GM21619 (cell line): Measurements from ENCODE around the gene CEPT1.

Source experiments
- ATAC-seq: cut with Tn5 transposase; IDR thresholded peaks from one replicate; pipeline ENCODE4 v1.9.1; 2021; ENCODE audit not compliant: unreplicated experiment

Gene CEPT1

GRCh38 chr1:111145963-111146768 lies 6.1 kb downstream of the CEPT1 start:
- ATAC-seq, result no peak

GRCh38 chr1:111147948-111148347 lies 7.9 kb downstream of the CEPT1 start:
- ATAC-seq, result no peak

- ATAC-seq, result no peak
Measured at GRCh38 chr1:111148376-111148881, 8.4 kb downstream of the CEPT1 start.

GRCh38 chr1:111151838-111152237 lies 11.8 kb downstream of the CEPT1 start:
- no peak for ATAC-seq

- ATAC-seq, result no peak
Measured at GRCh38 chr1:111154021-111154999, 14.3 kb downstream of the CEPT1 start.

GRCh38 chr1:111157431-111157830 lies 17.4 kb downstream of the CEPT1 start:
- no peak for ATAC-seq

- no peak for ATAC-seq
Measured at GRCh38 chr1:111161843-111162487, 21.9 kb downstream of the CEPT1 start.

- ATAC-seq, result no peak
Measured at GRCh38 chr1:111162488-111162880, 22.5 kb downstream of the CEPT1 start.

GRCh38 chr1:111163363-111163762 lies 23.3 kb downstream of the CEPT1 start:
- no peak for ATAC-seq

GRCh38 chr1:111164151-111164550 lies 24.1 kb downstream of the CEPT1 start:
- ATAC-seq, result no peak

- no peak for ATAC-seq
Measured at GRCh38 chr1:111172463-111172862, 32.4 kb downstream of the CEPT1 start.

GRCh38 chr1:111174070-111174469 lies 34.0 kb downstream of the CEPT1 start:
- ATAC-seq, result no peak

- no peak for ATAC-seq
Measured at GRCh38 chr1:111175349-111175748, 35.3 kb downstream of the CEPT1 start.

GRCh38 chr1:111176678-111177077 lies 36.7 kb downstream of the CEPT1 start:
- ATAC-seq, result peak; percentile 52

- ATAC-seq, result no peak
Measured at GRCh38 chr1:111179968-111180533, 40.0 kb downstream of the CEPT1 start.

- ATAC-seq, result no peak
Measured at GRCh38 chr1:111182052-111182451, 42.0 kb downstream of the CEPT1 start.

- ATAC-seq, result no peak
Measured at GRCh38 chr1:111183308-111184069, 43.5 kb downstream of the CEPT1 start.

GRCh38 chr1:111184663-111185062 lies 44.6 kb downstream of the CEPT1 start:
- ATAC-seq, result no peak

GRCh38 chr1:111190931-111191451 lies 51.0 kb downstream of the CEPT1 start:
- no peak for ATAC-seq

- ATAC-seq, result no peak
Measured at GRCh38 chr1:111191496-111191895, 51.5 kb downstream of the CEPT1 start.
